ENCODE results near the gene KCNE1.
"Not testable (repeated sequence)": the region's sequence is repeated elsewhere in the genome, so short reads cannot be mapped to it uniquely, and the experiment has no call there.

The KCNE1 gene
- total RNA-seq: 0 to 0.24 reads per million in 2 experiments

DNA sequence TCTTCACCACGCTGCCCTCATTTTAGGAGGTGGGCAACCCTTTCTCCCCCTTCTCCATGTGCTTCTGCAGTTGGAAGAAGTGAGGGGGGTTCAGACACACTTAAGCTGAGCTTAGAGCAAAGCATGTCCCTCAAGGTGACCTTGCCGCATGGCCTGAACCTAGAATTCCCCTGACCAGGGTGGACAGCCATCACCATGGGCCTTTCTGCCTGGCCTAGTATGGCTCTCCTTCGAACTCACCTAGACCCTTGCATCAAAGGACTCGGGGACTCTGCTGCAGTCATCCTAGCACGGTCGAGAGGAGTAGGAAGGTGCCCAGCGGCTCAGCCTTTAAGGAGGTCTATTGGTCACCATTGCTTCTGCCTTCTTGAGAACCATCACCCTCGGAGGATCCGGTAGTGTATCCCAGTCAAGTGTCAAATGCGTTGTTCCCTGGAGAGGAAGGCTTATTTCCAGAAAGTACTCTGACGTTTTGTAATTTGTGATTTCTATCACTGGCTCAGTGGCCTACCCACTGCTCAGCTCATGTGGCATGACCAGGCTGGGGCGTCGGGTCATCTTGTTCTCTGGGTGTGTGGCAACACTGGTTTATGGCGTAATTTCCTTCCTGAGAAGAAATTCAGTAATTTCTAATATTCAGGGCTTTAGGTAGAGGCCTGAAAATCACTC, at the start of gene KCNE1:
TSS of gene KCNE1 (minus strand) at position 424 of the 669 bp plus-strand sequence. CDS start 62,576 bp downstream, outside the sequence.
- DNase-seq (ENCODE audit: low read depth): no peak

- no peak for DNase-seq (ENCODE audit: low read depth)
Measured at GRCh38 chr21:34561806-34562205, 49.8 kb upstream of the KCNE1 start.

- DNase-seq (ENCODE audit: low read depth): no peak
Measured at GRCh38 chr21:34560609-34561008, 48.6 kb upstream of the KCNE1 start.

DNA sequence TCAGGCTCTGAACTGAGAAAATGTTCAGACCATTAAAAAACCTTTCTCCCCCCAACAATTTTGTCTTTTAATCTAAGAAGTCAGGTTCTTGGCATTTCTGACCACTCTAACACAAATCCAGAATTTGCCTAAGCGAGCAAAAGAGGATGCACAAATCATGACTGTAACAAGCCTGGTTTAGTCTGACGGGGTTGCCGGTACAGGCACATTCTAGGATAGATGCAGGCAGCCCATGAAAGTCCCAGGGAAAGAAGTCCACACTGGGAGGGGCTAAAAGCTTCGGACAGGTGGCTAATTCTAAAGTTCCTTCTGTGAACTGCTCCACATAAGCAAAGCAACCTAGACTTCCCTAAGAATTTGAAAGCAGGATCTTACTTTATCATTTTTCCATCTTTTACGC, 48.0 kb upstream of the KCNE1 start:
- no peak for DNase-seq (ENCODE audit: low read depth)

DNA sequence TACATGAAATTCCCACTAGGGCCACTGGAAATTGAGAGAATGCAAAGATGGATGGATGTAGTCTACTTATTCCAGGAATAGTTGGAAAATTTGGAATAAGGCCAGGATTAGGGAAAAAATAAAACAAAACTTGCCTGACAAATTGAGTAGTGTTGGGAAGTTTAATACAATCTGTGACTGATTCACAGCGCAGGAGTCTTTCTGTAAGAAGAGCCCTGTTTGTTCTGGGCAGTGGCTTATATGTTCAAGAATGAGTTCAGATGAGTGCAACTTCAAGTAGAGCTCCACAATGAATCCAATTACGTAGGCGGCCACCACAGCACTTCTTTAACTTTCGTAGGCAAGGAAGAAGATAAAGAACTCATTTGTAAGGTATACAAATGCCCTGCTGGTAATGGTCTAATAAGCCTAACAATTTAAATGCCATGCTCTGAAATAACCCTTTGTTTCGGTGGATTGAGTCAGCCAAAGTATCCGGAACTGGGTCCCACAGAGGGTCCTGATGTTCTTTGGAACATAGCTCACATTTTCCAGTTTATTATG, 47.1 kb upstream of the KCNE1 start:
- no peak for DNase-seq (ENCODE audit: low read depth)

DNA sequence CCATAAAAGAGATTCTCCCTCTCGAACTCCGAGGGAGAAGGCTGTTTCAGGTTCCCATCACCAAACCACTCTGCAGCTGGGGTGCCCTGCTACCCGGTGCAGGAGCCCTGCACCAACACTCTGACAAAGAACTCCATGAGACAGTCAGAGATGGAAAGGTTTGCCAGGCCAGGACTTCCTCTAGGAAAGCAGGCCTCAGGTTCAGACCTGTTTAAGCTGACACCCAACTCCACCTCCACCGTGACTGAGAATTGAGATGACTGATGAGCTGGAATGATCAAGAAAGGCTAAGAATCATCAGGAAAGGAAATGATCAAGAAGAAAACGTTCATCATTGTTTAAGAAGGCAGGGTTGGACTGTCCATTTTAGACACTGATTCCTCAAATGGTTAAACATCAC, 46.2 kb upstream of the KCNE1 start:
- no peak for DNase-seq (ENCODE audit: low read depth)

- DNase-seq (ENCODE audit: low read depth): no peak
Measured at GRCh38 chr21:34557261-34557660, 45.3 kb upstream of the KCNE1 start.

DNA sequence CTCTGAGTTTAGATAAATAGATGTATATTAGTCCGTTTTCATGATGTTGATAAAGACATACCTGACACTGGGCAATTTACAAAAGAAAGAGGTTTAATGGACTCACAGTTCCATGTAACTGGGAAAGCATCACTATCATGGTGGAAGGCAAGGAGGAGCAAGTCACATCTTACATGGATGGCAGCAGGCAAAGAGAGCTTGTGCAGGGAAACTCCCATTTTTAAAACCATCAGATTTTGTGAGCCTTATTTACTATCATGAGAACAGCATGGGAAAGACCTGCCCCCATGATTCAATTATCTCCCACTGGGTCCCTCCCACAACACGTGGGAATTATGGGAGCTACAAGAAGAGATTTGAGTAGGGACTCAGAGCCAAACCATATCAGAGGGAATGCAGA, 42.7 kb upstream of the KCNE1 start:
- not testable (repeated sequence) for DNase-seq (ENCODE audit: low read depth)

DNA sequence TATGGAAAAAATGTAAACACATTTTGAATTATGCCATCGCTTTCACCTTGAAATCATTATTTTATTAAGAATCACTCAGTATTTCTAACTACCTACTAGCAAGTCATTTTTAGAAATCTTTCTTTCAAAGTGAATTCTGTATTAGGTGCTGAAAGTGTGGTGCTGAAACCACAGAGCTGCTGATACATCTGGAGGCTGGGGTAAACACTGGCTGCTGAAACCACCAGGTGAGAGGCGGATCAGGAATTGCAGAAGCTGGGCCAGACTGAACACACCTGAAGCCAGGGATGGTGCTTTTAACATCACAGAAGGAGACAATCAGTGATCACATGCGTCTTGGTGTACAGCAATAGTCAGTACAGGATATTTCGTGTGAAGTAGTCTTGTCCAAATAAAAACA, 42.2 kb upstream of the KCNE1 start:
- DNase-seq (ENCODE audit: low read depth): no peak

DNA sequence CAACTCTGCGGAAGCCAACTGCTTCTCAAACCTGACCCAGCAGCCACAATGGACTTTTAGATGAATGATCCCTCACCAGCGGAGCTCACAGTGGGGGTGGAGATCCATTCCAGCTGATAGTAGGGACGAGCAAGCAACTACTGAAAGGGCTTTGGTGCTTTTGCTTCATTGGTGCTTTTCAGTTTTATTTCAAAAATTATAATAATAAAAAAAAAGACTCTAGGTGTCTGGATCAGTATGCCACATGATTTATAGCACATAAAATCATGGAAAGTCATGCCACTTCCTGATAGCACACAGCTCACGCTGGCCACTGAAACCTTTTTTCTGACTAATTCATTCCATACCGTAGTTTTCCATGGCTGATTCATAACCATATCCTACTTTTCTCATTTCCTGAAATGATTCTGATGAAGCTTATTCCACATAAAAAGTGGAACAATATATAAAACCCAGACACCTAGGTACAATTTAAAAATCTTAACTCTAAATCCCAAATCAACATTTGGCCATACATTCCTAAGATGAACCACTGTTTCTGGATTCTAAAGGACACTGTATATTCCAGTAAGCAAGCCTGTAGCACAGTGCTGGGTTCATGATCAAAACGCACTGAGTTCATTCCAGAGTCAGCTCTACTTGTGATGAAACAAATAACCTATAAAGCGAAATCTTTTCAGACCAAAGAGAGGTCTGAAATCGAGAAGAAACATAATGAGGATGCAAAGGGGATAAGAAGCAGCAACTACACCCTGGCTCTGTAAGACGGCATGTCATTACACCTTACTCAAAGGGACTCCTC, 41.3 kb upstream of the KCNE1 start:
- DNase-seq (ENCODE audit: low read depth): no peak

- DNase-seq (ENCODE audit: low read depth): no peak
Measured at GRCh38 chr21:34552360-34553098, 40.5 kb upstream of the KCNE1 start.

GRCh38 chr21:34550182-34550799, 38.3 kb upstream of the KCNE1 start:
- no peak for DNase-seq (ENCODE audit: low read depth)

- no peak for DNase-seq (ENCODE audit: low read depth)
Measured at GRCh38 chr21:34548781-34549376, 36.9 kb upstream of the KCNE1 start.

DNA sequence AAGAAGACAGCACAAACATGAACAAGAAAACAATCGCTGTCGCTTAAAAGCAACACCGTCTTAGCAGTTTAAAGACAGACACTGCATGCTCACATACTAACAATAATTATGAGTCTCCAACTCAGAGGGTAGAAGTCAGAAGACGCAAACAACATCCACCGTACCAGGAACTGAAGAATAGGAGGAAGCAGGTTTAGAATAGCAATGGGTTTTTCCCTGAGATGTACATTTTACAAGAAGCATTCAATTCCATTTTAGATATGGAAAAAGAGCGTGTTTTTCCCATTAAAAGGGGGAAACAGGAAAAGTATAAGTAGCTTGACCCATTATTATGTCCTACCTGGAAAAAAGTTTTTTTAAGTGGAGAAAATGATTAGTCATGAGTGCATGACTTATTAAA, 34.5 kb upstream of the KCNE1 start:
- DNase-seq (ENCODE audit: low read depth): no peak

GRCh38 chr21:34545079-34545884, 33.3 kb upstream of the KCNE1 start:
- no peak for DNase-seq (ENCODE audit: low read depth)

GRCh38 chr21:34544032-34544496, 32.1 kb upstream of the KCNE1 start:
- DNase-seq (ENCODE audit: low read depth): peak; percentile 6

- DNase-seq (ENCODE audit: low read depth): no peak
Measured at GRCh38 chr21:34543017-34543416, 31.0 kb upstream of the KCNE1 start.

GRCh38 chr21:34540206-34540605, 28.2 kb upstream of the KCNE1 start:
- no peak for DNase-seq (ENCODE audit: low read depth)

GRCh38 chr21:34537838-34538237, 25.8 kb upstream of the KCNE1 start:
- no peak for DNase-seq (ENCODE audit: low read depth)

DNA sequence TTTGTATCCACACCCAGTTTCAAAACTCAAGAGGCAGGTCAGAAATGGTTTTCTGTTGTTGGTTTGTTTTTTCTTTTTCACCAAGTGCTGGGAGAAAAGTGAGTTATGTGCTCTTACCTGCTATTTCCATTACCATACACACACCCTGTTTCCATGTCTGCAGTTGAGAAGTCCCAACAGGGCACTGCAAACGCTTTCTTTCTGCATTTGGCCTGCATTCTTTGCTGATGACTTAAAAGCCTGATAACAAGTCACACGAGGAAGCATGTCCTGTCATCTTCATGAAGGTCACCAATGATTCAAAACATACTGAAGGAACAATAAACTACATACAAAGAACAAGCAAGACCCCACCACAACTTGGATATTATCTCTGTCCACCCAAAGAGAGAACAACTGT, 24.8 kb upstream of the KCNE1 start:
- no peak for DNase-seq (ENCODE audit: low read depth)

DNA sequence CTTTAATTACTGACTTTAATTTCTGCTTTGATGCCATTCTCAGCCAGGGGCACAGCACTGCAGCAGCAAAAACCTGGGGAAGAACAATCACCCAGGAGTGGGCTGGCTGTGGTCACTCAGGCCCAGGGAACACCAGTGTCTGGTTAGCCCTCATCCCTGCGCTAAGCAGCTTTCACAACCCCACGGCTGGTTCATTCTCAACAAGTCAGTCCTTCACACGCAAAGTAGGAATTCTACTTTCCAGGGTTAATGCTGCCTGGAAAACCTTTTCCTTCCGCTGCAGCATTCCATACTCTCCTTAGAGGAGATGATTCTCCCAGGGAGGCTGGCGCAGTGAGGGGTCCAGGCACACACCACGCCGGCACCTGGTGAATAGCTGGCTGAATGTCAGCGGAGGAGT, 24.3 kb upstream of the KCNE1 start:
- no peak for DNase-seq (ENCODE audit: low read depth)

Data from T follicular helper cell (primary cell).